GM11168 (cell line): ENCODE data around the gene CRABP2.

Source experiments
- in situ Hi-C: fragments of 300-500 bp; cut with MboI; formaldehyde crosslinking; loops from one replicate; pipeline ENCODE4 v1.12.0; 2022; ENCODE audit warnings: low sequenced_read_pairs; ENCODE audit not compliant: unreplicated experiment

Gene CRABP2

GRCh38 chr1:156705321-156705917 lies at the start of gene CRABP2:
CRABP2 (minus strand) TSS chr1:156705583; CDS start chr1:156705446, 137 bp downstream.
- in situ Hi-C loops = no loop called here

- in situ Hi-C loops = no loop called here
Observed at GRCh38 chr1:156754219-156754618, 48.8 kb upstream of the CRABP2 start.

GRCh38 chr1:156752843-156753482 lies 47.6 kb upstream of the CRABP2 start:
- in situ Hi-C loops = no loop called here

- in situ Hi-C loops = no loop called here
Observed at GRCh38 chr1:156751757-156752481, 46.5 kb upstream of the CRABP2 start.

- in situ Hi-C loops = no loop called here
Observed at GRCh38 chr1:156751451-156751756, 46.0 kb upstream of the CRABP2 start, which contains the start of gene HDGF. HDGF (minus strand) TSS chr1:156751675; CDS start chr1:156751429, 246 bp downstream.

- in situ Hi-C loops = no loop called here
Observed at GRCh38 chr1:156750711-156751450, 45.5 kb upstream of the CRABP2 start.

GRCh38 chr1:156750191-156750672 lies 44.8 kb upstream of the CRABP2 start:
- in situ Hi-C loops = no loop called here

GRCh38 chr1:156749419-156750118 lies 44.2 kb upstream of the CRABP2 start:
- in situ Hi-C loops = no loop called here

GRCh38 chr1:156748670-156749418 lies 43.5 kb upstream of the CRABP2 start:
- in situ Hi-C loops = no loop called here

- in situ Hi-C loops = no loop called here
Observed at GRCh38 chr1:156747742-156748669, 42.6 kb upstream of the CRABP2 start.

GRCh38 chr1:156746728-156747631 lies 41.6 kb upstream of the CRABP2 start:
- in situ Hi-C loops = no loop called here

GRCh38 chr1:156746406-156746727 lies 41.0 kb upstream of the CRABP2 start:
- in situ Hi-C loops = no loop called here

- in situ Hi-C loops = no loop called here
Observed at GRCh38 chr1:156745881-156746280, 40.5 kb upstream of the CRABP2 start.

- in situ Hi-C loops = no loop called here
Observed at GRCh38 chr1:156744786-156745419, 39.5 kb upstream of the CRABP2 start.

- in situ Hi-C loops = no loop called here
Observed at GRCh38 chr1:156744344-156744743, 39.0 kb upstream of the CRABP2 start.

GRCh38 chr1:156743367-156744302 lies 38.3 kb upstream of the CRABP2 start:
- in situ Hi-C loops = no loop called here
